Stimulated activated CD8-positive, alpha-beta memory T cell treated with anti-CD3 and anti-CD28 coated beads, Interleukin-4, amount 100 ng/mL, for 24 hours (primary cell): ENCODE results near the gene NR1I2.

Source experiments
- DNase-seq: peaks from one replicate; pipeline ENCODE4 v3.0.0-alpha.2; 2020; ENCODE audit warnings: low read depth

Gene NR1I2

GRCh38 chr3:119781330-119782198, at the start of gene NR1I2:
Gene NR1I2, plus strand, starts transcription at chr3:119782101.
- DNase-seq: no peak

GRCh38 chr3:119733812-119734211, 48.1 kb upstream of the NR1I2 start:
- no peak for DNase-seq

GRCh38 chr3:119738741-119739140, 43.2 kb upstream of the NR1I2 start:
- no peak for DNase-seq

- no peak for DNase-seq
Observed at GRCh38 chr3:119741657-119742590, 40.0 kb upstream of the NR1I2 start.

- DNase-seq: no peak
Observed at GRCh38 chr3:119743921-119744320, 38.0 kb upstream of the NR1I2 start.

GRCh38 chr3:119745942-119746341, 36.0 kb upstream of the NR1I2 start:
- no peak for DNase-seq

GRCh38 chr3:119746423-119746822, 35.5 kb upstream of the NR1I2 start:
- DNase-seq: no peak

- DNase-seq: no peak
Observed at GRCh38 chr3:119747357-119747756, 34.5 kb upstream of the NR1I2 start.

GRCh38 chr3:119748991-119749390, 32.9 kb upstream of the NR1I2 start:
- DNase-seq: no peak

GRCh38 chr3:119751423-119751822, 30.5 kb upstream of the NR1I2 start:
- DNase-seq: no peak

GRCh38 chr3:119759962-119760361, 21.9 kb upstream of the NR1I2 start:
- DNase-seq: no peak

GRCh38 chr3:119762876-119763275, 19.0 kb upstream of the NR1I2 start:
- DNase-seq: no peak

- no peak for DNase-seq
Observed at GRCh38 chr3:119763466-119763865, 18.4 kb upstream of the NR1I2 start.

GRCh38 chr3:119765239-119765638, 16.7 kb upstream of the NR1I2 start:
- no peak for DNase-seq

- no peak for DNase-seq
Observed at GRCh38 chr3:119767936-119768601, 13.8 kb upstream of the NR1I2 start.

- DNase-seq: no peak
Observed at GRCh38 chr3:119768668-119769393, 13.1 kb upstream of the NR1I2 start.

- no peak for DNase-seq
Observed at GRCh38 chr3:119769394-119770149, 12.3 kb upstream of the NR1I2 start.

GRCh38 chr3:119774444-119774843, 7.5 kb upstream of the NR1I2 start:
- no peak for DNase-seq

- no peak for DNase-seq
Observed at GRCh38 chr3:119776304-119776703, 5.6 kb upstream of the NR1I2 start.

- DNase-seq: no peak
Observed at GRCh38 chr3:119778176-119778575, 3.7 kb upstream of the NR1I2 start.

- no peak for DNase-seq
Observed at GRCh38 chr3:119778811-119779210, 3.1 kb upstream of the NR1I2 start.
